IMR-90 (cell line): ENCODE measurements around the gene KRTAP9-3. TPM values are rescaled to one million over a fixed set of nuclear protein-coding genes. Genes with fewer than 3 reads are reported as not detected.
"Not testable (repeated sequence)": the region's sequence is repeated elsewhere in the genome, so short reads cannot be mapped to it uniquely, and the experiment has no call there.

Experiments used
- ATAC-seq: fragments of 200-7000 bp; cut with Tn5 transposase; 2 replicates; pipeline ENCODE4 v1.9.1; 2020; ENCODE audit warnings: low read depth, mild to moderate bottlenecking, moderate library complexity
- BruUV-seq: library from RNA; stranded (reverse); fragments of 400-500 nt; replicated peaks from 2 replicates; lab custom pipeline; 2021; lab: Mats Ljungman, UMichigan
- CTCF ChIA-PET: fragments of 300-600 bp; formaldehyde crosslinking; extraction: SDS; loops from one replicate; lab custom pipeline; 2021; ENCODE audit warnings: antibody characterized with exemption; lab: Yijun Ruan, JAX
- POLR2A ChIA-PET: fragments of 300-600 bp; sonication (Branson Sonifier 250); formaldehyde crosslinking; loops from one replicate; lab custom pipeline; 2022; ENCODE audit warnings: antibody characterized with exemption; ENCODE audit not compliant: unreplicated experiment; lab: Charles Lee
- DNase-seq: peaks from one replicate; pipeline ENCODE4 v3.0.0; 2013
- H2AFZ ChIP-seq: replicated peaks from 2 replicates; pipeline ENCODE3; 2013; ENCODE audit warnings: low read length, mild to moderate bottlenecking; ENCODE audit not compliant: poor library complexity
- H2AK5ac ChIP-seq: 2 replicates; pipeline ENCODE4 v1.6.1; 2013; ENCODE audit warnings: low read depth, low read length, inconsistent platforms
- H2AK9ac ChIP-seq: replicated peaks from 2 replicates; pipeline ENCODE3; 2013; ENCODE audit warnings: mild to moderate bottlenecking, low read depth, low read length, moderate library complexity; ENCODE audit not compliant: poor library complexity
- H2BK120ac ChIP-seq: 2 replicates; pipeline ENCODE4 v1.6.1; 2013; ENCODE audit warnings: low read depth, low read length, inconsistent platforms
- H2BK15ac ChIP-seq: 3 replicates; pipeline ENCODE4 v1.6.1; 2013; ENCODE audit warnings: low read depth, low read length, inconsistent platforms
- H2BK20ac ChIP-seq: 2 replicates; pipeline ENCODE4 v1.6.1; 2013; ENCODE audit warnings: low read depth, mild to moderate bottlenecking, inconsistent platforms, low read length, moderate library complexity
- H2BK5ac ChIP-seq: 2 replicates; pipeline ENCODE4 v1.6.1; 2013; ENCODE audit warnings: mild to moderate bottlenecking, low read depth, low read length, inconsistent platforms; ENCODE audit not compliant: poor library complexity, severe bottlenecking
- H3K14ac ChIP-seq: replicated peaks from 2 replicates; pipeline ENCODE4 v1.6.1; 2013; ENCODE audit warnings: low read depth, low read length, inconsistent platforms
- H3K18ac ChIP-seq: 2 replicates; pipeline ENCODE4 v1.6.1; 2013; ENCODE audit warnings: low read depth, low read length, control low read depth
- H3K23ac ChIP-seq: 2 replicates; pipeline ENCODE4 v1.6.1; 2013; ENCODE audit warnings: low read depth, low read length, inconsistent platforms
- H3K27ac ChIP-seq: 2 replicates; pipeline ENCODE4 v1.5.1; 2013; ENCODE audit warnings: mild to moderate bottlenecking, control low read depth, low read length; ENCODE audit not compliant: insufficient read depth
- H3K27me3 ChIP-seq: 2 replicates; pipeline ENCODE4 v1.6.1; 2013; ENCODE audit warnings: low read length; ENCODE audit not compliant: control insufficient read depth, insufficient read depth
- H3K36me3 ChIP-seq: 2 replicates; pipeline ENCODE4 v1.6.1; 2013; ENCODE audit warnings: low read length, mixed read lengths; ENCODE audit not compliant: control insufficient read depth, insufficient read depth
- H3K4ac ChIP-seq: 2 replicates; pipeline ENCODE4 v1.6.1; 2013; ENCODE audit warnings: low read depth, low read length, inconsistent platforms
- H3K4me1 ChIP-seq: 2 replicates; pipeline ENCODE4 v1.6.1; 2013; ENCODE audit warnings: low read length, mixed read lengths; ENCODE audit not compliant: control insufficient read depth, insufficient read depth
- H3K4me2 ChIP-seq: 2 replicates; pipeline ENCODE4 v1.6.1; 2013; ENCODE audit warnings: low read depth, mild to moderate bottlenecking, control low read depth, low read length, moderate library complexity
- H3K4me3 ChIP-seq: 2 replicates; pipeline ENCODE4 v1.5.1; 2013; ENCODE audit warnings: low read depth, mild to moderate bottlenecking, control low read depth, low read length, moderate library complexity; ENCODE audit not compliant: insufficient read depth
- H3K56ac ChIP-seq: 2 replicates; pipeline ENCODE4 v1.6.1; 2013; ENCODE audit warnings: low read length, inconsistent platforms; ENCODE audit not compliant: insufficient read depth; ENCODE audit errors: extremely low read depth
- H3K79me1 ChIP-seq, 2 experiments: 2 replicates each; pipeline ENCODE4 v1.6.1; 2013; ENCODE audit warnings: low read length in 2 of 2, inconsistent platforms in 1 of 2, low read depth in 1 of 2
- H3K9ac ChIP-seq: 2 replicates; pipeline ENCODE4 v1.6.1; 2013; ENCODE audit warnings: low read depth, low read length, control low read depth
- H3K9me1 ChIP-seq: 2 replicates; pipeline ENCODE4 v1.6.1; 2013; ENCODE audit warnings: low read length, inconsistent platforms; ENCODE audit not compliant: insufficient read depth
- H3K9me3 ChIP-seq: 2 replicates; pipeline ENCODE4 v1.6.1; 2013; ENCODE audit warnings: low read length; ENCODE audit not compliant: control insufficient read depth, insufficient read depth
- H4K20me1 ChIP-seq: 2 replicates; pipeline ENCODE4 v1.6.1; 2013; ENCODE audit warnings: low read length, inconsistent platforms; ENCODE audit not compliant: insufficient read depth
- H4K5ac ChIP-seq: 2 replicates; pipeline ENCODE4 v1.6.1; 2013; ENCODE audit warnings: mild to moderate bottlenecking, low read depth, low read length, control low read depth
- H4K8ac ChIP-seq, 2 experiments: 2 replicates each; pipeline ENCODE4 v1.6.1; 2013; ENCODE audit warnings: low read depth in 2 of 2, low read length in 2 of 2, control low read depth in 1 of 2, inconsistent platforms in 1 of 2
- H4K91ac ChIP-seq: 2 replicates; pipeline ENCODE4 v1.6.1; 2013; ENCODE audit warnings: low read depth, low read length, inconsistent platforms; ENCODE audit not compliant: insufficient read depth
- WGBS, 2 experiments: methylation state at CpG; one replicate each; pipeline versions ENCODE4 v1.1.5 to v1.1.7; 2013; ENCODE audit warnings: missing lambda C conversion rate in 2 of 2; ENCODE audit not compliant: insufficient read length in 1 of 2; ENCODE audit errors: extremely low coverage in 2 of 2; 5-methylcytosine and 5-hydroxymethylcytosine counted together
- dilution Hi-C: fragments of 300-500 bp; cut with HindIII; formaldehyde crosslinking; loops from one replicate; pipeline ENCODE4 v1.14.3; 2018; ENCODE audit warnings: low sequenced_read_pairs; ENCODE audit not compliant: unreplicated experiment
- in situ Hi-C: fragments of 300-500 bp; cut with MboI; formaldehyde crosslinking; loops from 3 replicates; pipeline ENCODE4 v1.14.3; 2019; ENCODE audit warnings: low sequenced_read_pairs, inconsistent platforms, mixed read lengths
- intact Hi-C: fragments of 100-400 bp; cut with micrococcal nuclease; formaldehyde crosslinking; loops from 2 replicates; pipeline ENCODE4 v1.10.0; 2022
- polyA plus RNA-seq, 3 experiments: library from polyadenylated mRNA; depleted of rRNA; stranded (reverse); fragments of >200 nt; gene quantifications; 2 replicates each; pipeline ENCODE4 v1.2.3, GENCODE V29; 2012; ENCODE audit warnings: low replicate concordance in 1 of 3
- total RNA-seq: library from RNA; depleted of rRNA; stranded (reverse); fragments of >200 nt; gene quantifications from 2 replicates; pipeline ENCODE4 v1.2.3, GENCODE V29; 2012

KRTAP9-3 gene
- total and polyA plus RNA-seq, 2 of the 4 experiments (the other 2 are of a cell fraction) = not detected

GRCh38 chr17:41189837-41190318, 42.4 kb upstream of the KRTAP9-3 start, which contains the start of gene KRTAP9-1:
Gene KRTAP9-1 (plus strand): TSS chr17:41189887. CDS start chr17:41189887, 0 bp downstream.
- H3K27ac ChIP-seq, intact Hi-C loops, H3K36me3 ChIP-seq, H3K4me1 ChIP-seq, dilution Hi-C loops, H3K4me3 ChIP-seq, H2BK15ac ChIP-seq, H3K79me1 ChIP-seq, H2BK120ac ChIP-seq, H3K14ac ChIP-seq, H2BK20ac ChIP-seq, H3K23ac ChIP-seq, H3K4ac ChIP-seq, H2AFZ ChIP-seq, ATAC-seq, POLR2A ChIA-PET, DNase-seq, H4K91ac ChIP-seq, H3K4me2 ChIP-seq, BruUV-seq, H3K9me3 ChIP-seq, H3K27me3 ChIP-seq, H4K20me1 ChIP-seq, H2AK5ac ChIP-seq, H4K8ac ChIP-seq, H4K5ac ChIP-seq, H2BK5ac ChIP-seq, H2AK9ac ChIP-seq, in situ Hi-C loops, H3K9ac ChIP-seq, H3K56ac ChIP-seq, H3K9me1 ChIP-seq, H3K18ac ChIP-seq: not testable (repeated sequence)
- CTCF ChIA-PET = interaction anchor here (0.8 kb wide), 1 partner anchor 9 kb away, joined by 3 read pairs; no protein-coding TSS in a partner anchor
- 56% methylated on average over 1 of the region's 1 CpG; no CpG with 5 or more reads in 1 of the 2 experiments for WGBS, 2 experiments
